GM23338 (cell line): ENCODE data around the gene AGPAT4.

Source experiments
- EZH2phosphoT487 ChIP-seq: fragments of 200-600 bp; sonication (generic); IDR thresholded peaks from one replicate; pipeline ENCODE4 v1.8.1; 2018; ENCODE audit warnings: antibody characterized with exemption; ENCODE audit not compliant: unreplicated experiment
- NANOG ChIP-seq: IDR thresholded peaks from 2 replicates; pipeline ENCODE4 v1.6.1; 2016; ENCODE audit warnings: antibody characterized with exemption, borderline replicate concordance
- TF ChIP-seq, protein P1 (sequence below), 2 experiments: fragments of 200-600 bp in 1 of 2; sonication (generic) in 1 of 2; conservative IDR thresholded peaks; 2 replicates each; pipeline versions ENCODE4 v1.5.1 to v1.6.1; 2016 to 2017; ENCODE audit warnings: antibody characterized with exemption in 2 of 2, low read depth in 2 of 2, mild to moderate bottlenecking in 2 of 2, moderate library complexity in 1 of 2
- TF ChIP-seq, protein P2 (sequence below): IDR thresholded peaks from one replicate; pipeline ENCODE4 v1.6.1; 2018; ENCODE audit warnings: antibody characterized with exemption; ENCODE audit not compliant: unreplicated experiment

DNA sequence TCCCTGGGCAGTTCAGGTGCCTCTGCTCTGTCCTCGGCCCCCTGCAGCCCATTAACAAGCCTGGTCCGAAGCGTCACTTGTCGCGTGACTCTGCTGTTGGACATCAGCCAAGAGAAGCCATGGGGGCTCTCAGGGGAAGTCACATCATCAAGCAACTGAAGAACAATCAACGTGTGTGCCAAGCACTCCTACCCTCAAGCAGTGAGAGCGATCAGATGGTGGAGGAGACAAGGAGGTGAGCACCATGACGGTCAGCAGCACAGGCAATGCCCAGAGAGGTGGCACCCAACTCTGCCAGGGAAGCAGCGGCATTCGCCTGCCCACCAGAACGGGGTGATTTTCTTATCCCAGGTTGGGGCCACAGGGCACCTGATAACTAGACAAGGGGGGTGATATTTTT, 132.7 kb downstream of the AGPAT4 start:
- TF ChIP-seq, protein P1, sequence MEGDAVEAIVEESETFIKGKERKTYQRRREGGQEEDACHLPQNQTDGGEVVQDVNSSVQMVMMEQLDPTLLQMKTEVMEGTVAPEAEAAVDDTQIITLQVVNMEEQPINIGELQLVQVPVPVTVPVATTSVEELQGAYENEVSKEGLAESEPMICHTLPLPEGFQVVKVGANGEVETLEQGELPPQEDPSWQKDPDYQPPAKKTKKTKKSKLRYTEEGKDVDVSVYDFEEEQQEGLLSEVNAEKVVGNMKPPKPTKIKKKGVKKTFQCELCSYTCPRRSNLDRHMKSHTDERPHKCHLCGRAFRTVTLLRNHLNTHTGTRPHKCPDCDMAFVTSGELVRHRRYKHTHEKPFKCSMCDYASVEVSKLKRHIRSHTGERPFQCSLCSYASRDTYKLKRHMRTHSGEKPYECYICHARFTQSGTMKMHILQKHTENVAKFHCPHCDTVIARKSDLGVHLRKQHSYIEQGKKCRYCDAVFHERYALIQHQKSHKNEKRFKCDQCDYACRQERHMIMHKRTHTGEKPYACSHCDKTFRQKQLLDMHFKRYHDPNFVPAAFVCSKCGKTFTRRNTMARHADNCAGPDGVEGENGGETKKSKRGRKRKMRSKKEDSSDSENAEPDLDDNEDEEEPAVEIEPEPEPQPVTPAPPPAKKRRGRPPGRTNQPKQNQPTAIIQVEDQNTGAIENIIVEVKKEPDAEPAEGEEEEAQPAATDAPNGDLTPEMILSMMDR (conservative IDR thresholded peaks at IDR 0.05; ENCODE audit: low read depth in 2 of 2), result no peak
- TF ChIP-seq NANOG (no peak), EZH2phosphoT487 (no peak)
- TF ChIP-seq, protein P2, sequence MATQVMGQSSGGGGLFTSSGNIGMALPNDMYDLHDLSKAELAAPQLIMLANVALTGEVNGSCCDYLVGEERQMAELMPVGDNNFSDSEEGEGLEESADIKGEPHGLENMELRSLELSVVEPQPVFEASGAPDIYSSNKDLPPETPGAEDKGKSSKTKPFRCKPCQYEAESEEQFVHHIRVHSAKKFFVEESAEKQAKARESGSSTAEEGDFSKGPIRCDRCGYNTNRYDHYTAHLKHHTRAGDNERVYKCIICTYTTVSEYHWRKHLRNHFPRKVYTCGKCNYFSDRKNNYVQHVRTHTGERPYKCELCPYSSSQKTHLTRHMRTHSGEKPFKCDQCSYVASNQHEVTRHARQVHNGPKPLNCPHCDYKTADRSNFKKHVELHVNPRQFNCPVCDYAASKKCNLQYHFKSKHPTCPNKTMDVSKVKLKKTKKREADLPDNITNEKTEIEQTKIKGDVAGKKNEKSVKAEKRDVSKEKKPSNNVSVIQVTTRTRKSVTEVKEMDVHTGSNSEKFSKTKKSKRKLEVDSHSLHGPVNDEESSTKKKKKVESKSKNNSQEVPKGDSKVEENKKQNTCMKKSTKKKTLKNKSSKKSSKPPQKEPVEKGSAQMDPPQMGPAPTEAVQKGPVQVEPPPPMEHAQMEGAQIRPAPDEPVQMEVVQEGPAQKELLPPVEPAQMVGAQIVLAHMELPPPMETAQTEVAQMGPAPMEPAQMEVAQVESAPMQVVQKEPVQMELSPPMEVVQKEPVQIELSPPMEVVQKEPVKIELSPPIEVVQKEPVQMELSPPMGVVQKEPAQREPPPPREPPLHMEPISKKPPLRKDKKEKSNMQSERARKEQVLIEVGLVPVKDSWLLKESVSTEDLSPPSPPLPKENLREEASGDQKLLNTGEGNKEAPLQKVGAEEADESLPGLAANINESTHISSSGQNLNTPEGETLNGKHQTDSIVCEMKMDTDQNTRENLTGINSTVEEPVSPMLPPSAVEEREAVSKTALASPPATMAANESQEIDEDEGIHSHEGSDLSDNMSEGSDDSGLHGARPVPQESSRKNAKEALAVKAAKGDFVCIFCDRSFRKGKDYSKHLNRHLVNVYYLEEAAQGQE, result no peak
